OCI-LY3 (cell line): ENCODE results near the gene C1QTNF1.

Experiments used
- EZH2phosphoT487 ChIP-seq: fragments of 200-600 bp; shearing (Covaris generic); IDR thresholded peaks from 2 replicates; pipeline ENCODE4 v1.6.1; 2018; ENCODE audit warnings: antibody characterized with exemption, mixed run types, low read depth
- TF ChIP-seq, protein P1 (sequence below): fragments of 200-600, 300-600 bp; sonication (generic); IDR thresholded peaks from 2 replicates; pipeline ENCODE4 v1.5.1; 2014; ENCODE audit warnings: antibody characterized with exemption, low read length, low read depth

GRCh38 chr17:79023886-79024771, at the start of gene C1QTNF1:
- TF ChIP-seq, protein P1, sequence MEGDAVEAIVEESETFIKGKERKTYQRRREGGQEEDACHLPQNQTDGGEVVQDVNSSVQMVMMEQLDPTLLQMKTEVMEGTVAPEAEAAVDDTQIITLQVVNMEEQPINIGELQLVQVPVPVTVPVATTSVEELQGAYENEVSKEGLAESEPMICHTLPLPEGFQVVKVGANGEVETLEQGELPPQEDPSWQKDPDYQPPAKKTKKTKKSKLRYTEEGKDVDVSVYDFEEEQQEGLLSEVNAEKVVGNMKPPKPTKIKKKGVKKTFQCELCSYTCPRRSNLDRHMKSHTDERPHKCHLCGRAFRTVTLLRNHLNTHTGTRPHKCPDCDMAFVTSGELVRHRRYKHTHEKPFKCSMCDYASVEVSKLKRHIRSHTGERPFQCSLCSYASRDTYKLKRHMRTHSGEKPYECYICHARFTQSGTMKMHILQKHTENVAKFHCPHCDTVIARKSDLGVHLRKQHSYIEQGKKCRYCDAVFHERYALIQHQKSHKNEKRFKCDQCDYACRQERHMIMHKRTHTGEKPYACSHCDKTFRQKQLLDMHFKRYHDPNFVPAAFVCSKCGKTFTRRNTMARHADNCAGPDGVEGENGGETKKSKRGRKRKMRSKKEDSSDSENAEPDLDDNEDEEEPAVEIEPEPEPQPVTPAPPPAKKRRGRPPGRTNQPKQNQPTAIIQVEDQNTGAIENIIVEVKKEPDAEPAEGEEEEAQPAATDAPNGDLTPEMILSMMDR, result no peak
- no peak for TF ChIP-seq EZH2phosphoT487
